Mucosa of rectum (tissue), 2 donors: ENCODE measurements around the gene MGLL.
A peak's percentile ranks its signal among the peaks of the same experiment; 100 is the strongest.

ENCODE experiments used
- H3K27ac ChIP-seq, 2 donors: one replicate each; pipeline ENCODE4 v1.7.0; 2013; ENCODE audit warnings: inconsistent platforms in 2 of 2, low read depth in 2 of 2, low read length in 2 of 2
- H3K27me3 ChIP-seq, 2 donors: one replicate each; pipeline ENCODE4 v1.7.0; 2013; ENCODE audit warnings: low read length in 2 of 2; ENCODE audit not compliant: control insufficient read depth in 2 of 2, insufficient read depth in 2 of 2
- H3K36me3 ChIP-seq, 2 donors: one replicate each; pipeline ENCODE4 v1.7.0; 2013; ENCODE audit warnings: low read length in 2 of 2; ENCODE audit not compliant: control insufficient read depth in 2 of 2, insufficient read depth in 2 of 2
- H3K4me1 ChIP-seq, 2 donors: one replicate each; pipeline ENCODE4 v1.7.0; 2013; ENCODE audit warnings: low read length in 2 of 2, mild to moderate bottlenecking in 1 of 2; ENCODE audit not compliant: control insufficient read depth in 2 of 2, insufficient read depth in 2 of 2
- H3K4me3 ChIP-seq, 2 donors: one replicate each; pipeline ENCODE4 v1.7.0; 2013; ENCODE audit warnings: low read length in 2 of 2
- H3K9ac ChIP-seq, 2 donors: one replicate each; pipeline ENCODE4 v1.7.0; 2013; ENCODE audit warnings: low read length in 2 of 2, low read depth in 1 of 2, mild to moderate bottlenecking in 1 of 2
- H3K9me3 ChIP-seq, 2 donors: one replicate each; pipeline ENCODE4 v1.7.0; 2013; ENCODE audit warnings: low read length in 2 of 2; ENCODE audit not compliant: control insufficient read depth in 2 of 2
- donor health status: healthy.
- donor health status: Normal muscosa, but diverticular disease.

The MGLL gene

GRCh38 chr3:127792541-127793292, 29.6 kb downstream of the MGLL start:
- no peak overlapping the region for H3K9ac ChIP-seq
- H3K4me3 ChIP-seq, result no peak overlapping the region
- peaks cover 7 to 22% of the 10 kb centered on the region in 2 donors for H3K36me3 ChIP-seq
- H3K27me3 ChIP-seq, result no peaks in the 10 kb centered on the region
- H3K9me3 ChIP-seq, result no peaks in the 10 kb centered on the region
- peaks cover 9 to 11% of the 10 kb centered on the region in 2 donors for H3K4me1 ChIP-seq
- H3K27ac ChIP-seq, result no peak overlapping the region

GRCh38 chr3:127791221-127791913, 30.9 kb downstream of the MGLL start:
- H3K9ac ChIP-seq, result peak overlapping the region in 1 of 2 donors; percentile 32
- no peak overlapping the region for H3K4me3 ChIP-seq
- peaks cover 5 to 16% of the 10 kb centered on the region in 2 donors for H3K36me3 ChIP-seq
- no peaks in the 10 kb centered on the region for H3K9me3 ChIP-seq
- peak overlapping the region; percentile 61 to 69 for H3K27ac ChIP-seq
- H3K4me1 ChIP-seq, result peaks cover 21% of the 10 kb centered on the region in 2 donors
- H3K27me3 ChIP-seq, result no peaks in the 10 kb centered on the region

- Histone ChIP-seq H3K36me3 (peaks cover 5 to 11% of the 10 kb centered on the region in 2 donors), H3K4me1 (peaks cover 26 to 27% of the 10 kb centered on the region in 2 donors), H3K27me3 (no peaks in the 10 kb centered on the region), H3K4me3 (no peak overlapping the region), H3K9me3 (no peaks in the 10 kb centered on the region), H3K9ac (peak overlapping the region in 1 of 2 donors; percentile 32), H3K27ac (peak overlapping the region; percentile 61 to 69)
Measured at GRCh38 chr3:127790882-127791183, 31.5 kb downstream of the MGLL start.

GRCh38 chr3:127789990-127790881, 32.1 kb downstream of the MGLL start:
- peaks cover 5 to 10% of the 10 kb centered on the region in 2 donors for H3K36me3 ChIP-seq
- no peaks in the 10 kb centered on the region for H3K9me3 ChIP-seq
- H3K9ac ChIP-seq, result peak overlapping the region in 1 of 2 donors; percentile 32
- H3K4me1 ChIP-seq, result peaks cover 32 to 33% of the 10 kb centered on the region in 2 donors
- H3K27me3 ChIP-seq, result no peaks in the 10 kb centered on the region
- no peak overlapping the region for H3K4me3 ChIP-seq
- peak overlapping the region; percentile 61 to 69 for H3K27ac ChIP-seq

- no peaks in the 10 kb centered on the region for H3K27me3 ChIP-seq
- H3K4me1 ChIP-seq, result peaks cover 43 to 44% of the 10 kb centered on the region in 2 donors
- H3K36me3 ChIP-seq, result no peaks in the 10 kb centered on the region
- H3K9me3 ChIP-seq, result no peaks in the 10 kb centered on the region
- H3K9ac ChIP-seq, result no peak overlapping the region
- H3K4me3 ChIP-seq, result no peak overlapping the region
- H3K27ac ChIP-seq, result no peak overlapping the region
Measured at GRCh38 chr3:127789051-127789450, 33.3 kb downstream of the MGLL start.

- Histone ChIP-seq H3K9me3 (no peaks in the 10 kb centered on the region), H3K27ac (peak overlapping the region; percentile 26 to 94), H3K4me1 (peaks cover 43 to 44% of the 10 kb centered on the region in 2 donors), H3K4me3 (no peak overlapping the region), H3K27me3 (no peaks in the 10 kb centered on the region), H3K36me3 (no peaks in the 10 kb centered on the region), H3K9ac (no peak overlapping the region)
Measured at GRCh38 chr3:127788451-127788909, 33.8 kb downstream of the MGLL start.

- H3K9ac ChIP-seq, result peak overlapping the region in 1 of 2 donors; percentile 71
- H3K4me3 ChIP-seq, result no peak overlapping the region
- H3K4me1 ChIP-seq, result peaks cover 41 to 44% of the 10 kb centered on the region in 2 donors
- peak overlapping the region; percentile 92 to 94 for H3K27ac ChIP-seq
- no peaks in the 10 kb centered on the region for H3K36me3 ChIP-seq
- no peaks in the 10 kb centered on the region for H3K27me3 ChIP-seq
- H3K9me3 ChIP-seq, result no peaks in the 10 kb centered on the region
Measured at GRCh38 chr3:127787571-127788365, 34.5 kb downstream of the MGLL start.

- H3K9ac ChIP-seq, result peak overlapping the region in 1 of 2 donors; percentile 71
- H3K4me1 ChIP-seq, result peaks cover 39 to 44% of the 10 kb centered on the region in 2 donors
- peaks cover 0 to 5% of the 10 kb centered on the region in 2 donors for H3K36me3 ChIP-seq
- peak overlapping the region; percentile 92 to 94 for H3K27ac ChIP-seq
- peak overlapping the region in 1 of 2 donors; percentile 49 for H3K4me3 ChIP-seq
- no peaks in the 10 kb centered on the region for H3K27me3 ChIP-seq
- H3K9me3 ChIP-seq, result no peaks in the 10 kb centered on the region
Measured at GRCh38 chr3:127787071-127787490, 35.2 kb downstream of the MGLL start.

GRCh38 chr3:127786353-127787070, 35.8 kb downstream of the MGLL start:
- peak overlapping the region; percentile 68 to 71 for H3K9ac ChIP-seq
- no peaks in the 10 kb centered on the region for H3K27me3 ChIP-seq
- peak overlapping the region; percentile 22 to 49 for H3K4me3 ChIP-seq
- H3K27ac ChIP-seq, result peak overlapping the region; percentile 92 to 94
- peaks cover 39 to 44% of the 10 kb centered on the region in 2 donors for H3K4me1 ChIP-seq
- no peaks in the 10 kb centered on the region for H3K9me3 ChIP-seq
- H3K36me3 ChIP-seq, result peaks cover 0 to 5% of the 10 kb centered on the region in 2 donors
